Activated T-cell treated with anti-CD3 and anti-CD28 coated beads, Interleukin-2, amount 50 U/mL, for 48 hours (primary cell): ENCODE results near the gene AGO3.

Experiments used
- DNase-seq, 2 experiments: peaks; one replicate each; pipeline ENCODE4 v3.0.0-alpha.2; 2020

Gene AGO3

DNA sequence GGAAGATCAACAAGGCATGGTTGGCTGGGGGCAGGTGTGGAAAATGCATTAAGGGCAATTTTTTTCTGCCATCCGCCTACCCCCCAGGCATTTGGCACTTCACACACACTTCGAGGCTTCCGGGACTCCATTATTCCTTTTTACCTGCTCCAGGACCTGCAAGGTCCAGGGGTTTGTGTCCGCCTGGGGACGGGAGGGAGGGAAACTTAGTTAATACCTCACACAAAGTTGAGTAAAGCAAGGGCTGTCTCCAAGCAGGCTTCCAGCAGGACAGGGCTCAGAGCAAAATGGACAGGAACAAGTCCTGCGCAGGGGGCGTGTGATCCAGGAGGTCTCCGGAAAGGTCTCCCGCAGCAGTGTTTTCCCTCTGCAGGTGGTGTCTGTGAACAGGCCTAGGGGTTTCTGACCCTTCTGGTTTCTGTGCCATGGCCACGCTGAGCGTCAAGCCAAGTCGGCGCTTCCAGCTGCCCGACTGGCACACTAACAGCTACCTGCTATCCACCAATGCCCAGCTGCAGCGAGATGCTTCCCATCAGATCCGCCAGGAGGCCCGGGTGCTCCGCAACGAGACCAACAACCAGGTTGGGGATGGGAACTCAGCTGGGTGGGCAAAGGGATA lies 153.7 kb downstream of the AGO3 start:
- DNase-seq = peak in 1 of 2 experiments; percentile 13

DNA sequence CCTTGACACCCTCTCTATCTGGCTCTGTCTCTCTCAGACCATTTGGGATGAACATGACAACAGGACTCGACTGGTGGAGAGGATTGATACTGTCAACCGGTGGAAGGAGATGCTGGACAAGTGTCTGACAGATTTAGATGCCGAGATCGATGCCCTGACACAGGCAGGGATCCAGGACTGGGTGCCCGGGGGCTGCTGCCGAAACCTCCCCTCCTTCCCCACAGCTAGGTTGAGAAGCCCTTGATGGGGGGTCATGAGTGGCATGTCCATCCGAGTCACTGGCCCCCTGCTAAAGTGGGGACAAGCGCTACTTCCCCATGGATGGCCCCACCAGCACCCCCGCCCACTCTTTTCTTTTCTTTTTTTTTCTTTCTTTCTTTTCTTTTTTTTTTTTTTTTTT lies 154.2 kb downstream of the AGO3 start:
- peak; percentile 14 to 15 for DNase-seq

DNA sequence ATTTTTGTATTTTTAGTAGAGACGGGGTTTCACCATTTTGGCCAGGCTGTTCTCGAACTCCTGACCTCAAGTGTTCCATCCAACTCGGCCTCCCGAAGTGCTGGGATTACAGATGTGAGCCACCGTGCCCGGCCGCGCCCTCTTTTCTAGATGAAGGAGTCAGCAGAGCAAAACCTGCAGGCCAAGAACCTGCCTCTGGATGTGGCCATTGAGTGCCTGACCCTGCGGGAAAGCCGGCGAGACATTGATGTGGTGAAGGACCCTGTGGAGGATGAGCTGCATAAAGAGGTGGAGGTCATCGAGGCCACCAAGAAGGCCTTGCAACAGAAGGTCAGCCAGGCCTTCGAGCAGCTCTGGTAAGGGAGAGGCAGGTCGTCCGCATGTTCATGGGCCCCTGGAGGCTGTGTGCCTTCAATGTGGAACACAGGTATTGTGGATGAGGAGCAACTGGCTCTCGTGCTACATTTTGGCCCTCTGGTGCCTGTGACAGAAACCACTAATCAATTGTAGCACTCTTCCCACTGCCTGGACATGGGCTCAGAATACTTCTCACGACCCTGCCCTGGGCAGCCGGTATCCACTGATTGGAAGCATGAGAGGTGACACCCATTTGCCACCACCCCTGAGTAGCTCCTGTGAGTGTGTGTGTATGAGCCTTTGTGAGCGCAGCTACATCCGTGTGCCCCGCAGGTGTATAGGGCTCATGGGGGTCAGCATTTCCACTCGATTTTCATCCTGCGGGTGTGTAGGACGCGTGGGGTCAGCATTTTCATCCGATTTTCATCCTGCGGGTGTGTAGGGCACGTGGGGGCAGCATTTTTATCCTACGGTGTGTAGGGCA lies 155.0 kb downstream of the AGO3 start:
- DNase-seq = peak; percentile 12

DNA sequence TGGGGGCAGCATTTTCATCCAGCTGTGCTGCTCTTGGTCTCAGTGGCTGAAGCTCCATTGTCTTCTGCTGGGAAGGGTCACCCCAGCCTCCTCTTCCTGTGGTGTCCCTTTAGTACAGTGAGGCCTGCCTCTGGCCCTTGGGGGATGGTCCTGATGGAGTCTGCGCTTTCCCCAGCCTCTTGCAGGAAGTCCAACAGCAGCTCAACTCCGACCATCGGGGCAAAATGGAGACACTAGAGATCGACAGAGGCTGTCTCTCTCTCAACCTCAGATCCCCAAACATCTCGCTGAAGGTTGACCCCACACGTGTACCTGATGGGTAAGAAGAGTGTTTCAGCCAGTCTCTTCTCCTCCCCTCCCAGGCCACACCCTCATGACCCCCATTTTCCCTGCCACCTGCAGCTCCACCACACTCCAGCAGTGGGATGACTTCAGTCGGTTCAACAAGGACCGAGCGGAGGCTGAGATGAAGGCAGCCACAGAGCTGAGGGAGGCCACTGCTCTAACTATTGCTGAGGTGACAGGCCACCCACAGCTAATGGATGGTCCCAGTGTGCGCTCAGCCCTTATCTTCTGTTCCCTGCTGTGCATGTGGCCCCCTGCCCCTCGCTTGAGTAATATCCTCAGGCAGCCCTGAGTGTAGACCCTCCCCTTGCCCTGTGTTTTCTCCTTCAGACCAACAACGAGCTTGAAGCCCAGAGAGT lies 155.8 kb downstream of the AGO3 start:
- DNase-seq = peak; percentile 14 to 16

DNA sequence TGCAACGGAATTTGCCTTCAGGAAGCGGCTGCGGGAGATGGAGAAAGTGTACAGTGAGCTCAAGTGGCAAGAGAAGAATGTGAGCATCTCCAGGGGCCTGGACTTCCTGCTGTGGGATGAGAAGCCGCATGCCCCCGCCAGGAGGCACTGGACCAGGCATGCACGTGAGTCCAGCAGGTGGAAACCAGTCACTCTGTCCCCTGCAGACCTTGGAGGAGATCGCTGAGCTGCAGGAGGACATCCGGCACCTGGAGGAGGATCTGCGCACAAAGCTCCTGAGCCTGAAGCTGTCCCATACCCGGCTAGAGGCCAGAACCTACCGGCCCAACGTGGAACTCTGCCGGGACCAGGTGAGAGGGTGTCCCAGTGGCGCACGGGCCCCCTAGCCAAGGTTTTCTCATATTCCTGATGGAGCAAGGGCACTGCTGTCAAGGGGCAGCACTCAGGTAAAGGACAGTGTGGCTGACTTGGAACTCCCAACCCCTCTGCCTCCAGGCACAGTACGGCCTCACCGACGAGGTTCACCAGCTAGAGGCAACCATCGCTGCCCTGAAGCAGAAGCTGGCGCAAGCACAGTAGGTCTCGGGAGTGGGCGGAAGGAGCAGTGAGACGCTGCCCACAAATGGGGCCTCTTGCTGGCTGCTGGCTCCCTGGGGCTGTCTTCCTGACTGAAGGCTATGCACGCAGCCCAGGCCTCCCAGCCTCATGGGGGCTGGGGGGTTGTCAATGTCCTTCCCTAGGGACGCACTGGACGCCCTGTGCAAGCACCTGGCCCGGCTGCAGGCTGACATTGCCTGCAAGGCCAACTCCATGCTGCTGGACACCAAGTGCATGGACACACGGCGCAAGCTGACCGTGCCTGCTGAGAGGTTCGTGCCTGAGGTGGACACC lies 156.6 kb downstream of the AGO3 start:
- peak; percentile 16 to 17 for DNase-seq

DNA sequence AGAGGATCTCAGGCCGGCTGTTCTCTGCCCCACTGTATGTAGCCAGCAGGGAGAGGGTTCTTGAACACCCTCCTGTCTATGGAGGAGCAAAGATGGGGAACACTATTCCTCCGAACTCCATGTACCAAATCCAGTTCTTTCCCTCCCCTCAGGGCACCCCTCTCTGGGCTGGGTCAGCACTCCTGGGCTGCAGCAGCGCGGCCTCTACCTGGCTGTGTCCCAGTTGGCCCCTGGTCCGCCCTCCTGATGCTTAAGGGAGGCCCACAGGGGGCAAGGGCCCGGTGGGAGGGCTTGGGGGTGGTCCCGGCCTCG lies 157.3 kb downstream of the AGO3 start:
- DNase-seq = no peak

DNA sequence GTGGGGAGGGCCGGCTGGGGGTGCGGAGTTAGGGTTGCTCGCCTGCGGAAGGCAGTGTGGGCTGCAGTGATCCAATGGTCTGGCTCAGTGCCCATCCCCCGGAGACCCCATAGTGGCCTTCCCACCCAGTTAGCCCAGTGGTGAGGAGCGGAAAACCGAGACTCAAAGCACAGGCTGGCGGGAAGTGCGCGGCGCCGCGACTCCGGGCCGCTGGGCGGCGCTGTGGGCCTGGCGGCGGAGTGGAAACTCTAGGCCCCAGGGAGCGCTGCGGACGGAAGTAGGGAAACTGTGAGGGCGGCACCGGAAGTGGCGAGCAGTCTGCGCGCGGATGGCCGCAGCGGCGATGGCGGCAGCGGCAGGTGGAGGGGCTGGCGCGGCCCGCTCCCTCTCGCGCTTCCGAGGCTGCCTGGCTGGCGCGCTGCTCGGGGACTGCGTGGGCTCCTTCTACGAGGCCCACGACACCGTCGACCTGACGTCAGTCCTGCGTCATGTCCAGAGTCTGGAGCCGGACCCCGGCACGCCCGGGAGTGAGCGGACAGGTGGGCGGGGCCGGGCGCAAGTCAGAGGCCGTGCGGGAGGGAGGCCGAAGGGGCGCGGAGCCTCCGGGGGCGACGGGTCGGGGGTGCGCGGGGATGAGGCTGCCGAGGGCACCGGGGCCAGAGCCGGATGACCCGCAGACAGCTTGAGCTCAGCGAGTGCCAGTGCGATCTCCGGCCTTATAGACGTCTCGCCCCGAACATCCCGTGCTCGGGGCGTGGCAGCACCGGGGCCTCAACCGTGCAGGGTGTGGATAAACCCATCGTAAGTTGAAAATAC lies 157.9 kb downstream of the AGO3 start, which contains the start of gene ADPRS:
Gene ADPRS, plus strand, starts transcription at position 316 of the 816 bp plus-strand sequence. Its CDS starts 13 bp downstream, at position 329.
- DNase-seq = peak; percentile 94 to 95

DNA sequence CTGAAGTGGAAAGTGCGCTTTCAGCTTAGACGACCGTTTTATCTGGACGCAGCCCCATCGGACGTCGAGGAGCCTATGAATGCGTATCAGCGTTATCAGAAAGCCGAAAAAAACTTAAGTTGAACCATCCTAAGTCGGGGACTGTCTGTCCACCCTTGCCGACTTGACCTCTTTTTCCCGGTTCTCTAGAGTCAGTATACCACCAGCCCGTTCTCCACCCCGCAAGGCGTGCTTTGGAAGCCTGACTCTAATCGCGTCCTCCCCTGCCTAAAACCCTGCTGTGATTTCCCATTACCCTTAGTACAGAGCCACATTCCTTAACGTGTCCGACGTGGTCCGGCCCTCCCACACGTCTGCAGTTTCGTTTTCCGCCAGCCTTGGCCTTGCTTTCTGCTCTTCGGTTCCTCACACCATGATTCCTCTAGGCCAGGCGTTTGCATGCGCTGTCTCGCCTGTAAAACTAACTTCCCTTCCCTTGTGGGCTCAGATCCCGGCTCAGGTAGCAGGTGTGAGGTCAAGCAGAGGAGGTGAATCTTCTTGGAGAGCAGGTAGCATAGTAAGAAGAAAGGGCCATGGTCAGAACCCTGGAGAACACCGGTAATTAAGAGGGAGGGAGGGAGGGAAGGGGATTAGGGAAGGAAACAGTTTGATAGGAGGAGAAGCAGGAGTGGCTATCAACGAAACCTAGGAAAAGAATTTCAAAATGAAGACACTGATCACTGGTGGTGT lies 158.7 kb downstream of the AGO3 start:
- DNase-seq = peak in 1 of 2 experiments; percentile 37

DNA sequence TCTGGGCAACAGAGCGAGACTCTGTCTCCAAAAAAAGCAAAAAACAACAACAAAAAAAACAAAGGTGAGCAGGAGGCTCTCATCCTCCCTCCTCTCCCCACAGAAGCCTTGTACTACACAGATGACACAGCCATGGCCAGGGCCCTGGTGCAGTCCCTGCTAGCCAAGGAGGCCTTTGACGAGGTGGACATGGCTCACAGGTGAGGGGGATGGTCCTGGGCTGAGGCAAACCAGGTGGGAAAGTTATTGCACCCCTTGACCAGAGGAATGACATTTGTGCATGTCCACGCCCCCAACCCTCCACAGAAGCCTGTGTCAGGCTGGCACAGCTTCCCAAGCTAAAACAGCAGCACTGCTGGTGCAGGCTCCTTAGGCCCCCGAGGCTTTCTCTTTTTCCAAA lies 160.2 kb downstream of the AGO3 start:
- DNase-seq = no peak

DNA sequence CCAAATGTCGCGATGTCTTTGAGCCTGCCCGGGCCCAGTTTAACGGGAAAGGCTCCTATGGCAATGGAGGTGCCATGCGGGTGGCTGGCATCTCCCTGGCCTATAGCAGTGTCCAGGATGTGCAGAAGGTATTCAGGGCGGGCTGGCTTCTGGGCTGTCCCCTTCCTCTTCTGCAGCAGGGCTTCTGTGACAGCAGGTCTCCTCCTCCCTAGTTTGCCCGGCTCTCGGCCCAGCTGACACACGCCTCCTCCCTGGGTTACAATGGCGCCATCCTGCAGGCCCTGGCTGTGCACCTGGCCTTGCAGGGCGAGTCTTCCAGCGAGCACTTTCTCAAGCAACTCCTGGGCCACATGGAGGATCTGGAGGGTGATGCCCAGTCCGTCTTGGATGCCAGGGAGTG lies 160.8 kb downstream of the AGO3 start:
- DNase-seq = no peak

DNA sequence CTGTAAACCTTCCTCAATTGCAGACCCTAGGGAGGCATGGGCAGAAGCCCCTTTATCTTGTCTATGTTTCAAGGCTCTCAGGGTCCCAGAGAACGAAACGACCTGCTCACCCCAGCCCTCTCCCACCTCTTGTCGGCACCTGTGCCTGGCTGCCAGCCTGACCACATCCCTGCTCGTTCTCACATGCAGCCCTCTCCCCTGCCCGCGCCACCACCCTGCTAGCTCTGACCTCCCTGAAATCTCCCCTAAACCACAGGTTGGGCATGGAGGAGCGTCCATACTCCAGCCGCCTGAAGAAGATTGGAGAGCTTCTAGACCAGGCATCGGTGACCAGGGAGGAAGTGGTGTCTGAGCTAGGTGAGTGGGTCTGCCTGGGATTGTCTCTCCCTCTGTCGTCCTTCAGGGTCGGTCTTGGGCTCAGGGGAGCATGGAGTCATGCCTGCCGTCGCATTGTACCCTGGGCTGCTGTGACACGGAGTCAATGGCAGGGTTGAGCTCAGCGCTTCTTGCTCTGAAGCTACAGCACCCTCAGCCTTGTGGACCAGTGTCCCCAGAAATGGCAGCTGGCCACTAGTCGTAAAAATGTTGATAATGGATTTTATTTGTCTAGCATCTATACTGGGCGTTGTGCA lies 161.4 kb downstream of the AGO3 start:
- DNase-seq = no peak

DNA sequence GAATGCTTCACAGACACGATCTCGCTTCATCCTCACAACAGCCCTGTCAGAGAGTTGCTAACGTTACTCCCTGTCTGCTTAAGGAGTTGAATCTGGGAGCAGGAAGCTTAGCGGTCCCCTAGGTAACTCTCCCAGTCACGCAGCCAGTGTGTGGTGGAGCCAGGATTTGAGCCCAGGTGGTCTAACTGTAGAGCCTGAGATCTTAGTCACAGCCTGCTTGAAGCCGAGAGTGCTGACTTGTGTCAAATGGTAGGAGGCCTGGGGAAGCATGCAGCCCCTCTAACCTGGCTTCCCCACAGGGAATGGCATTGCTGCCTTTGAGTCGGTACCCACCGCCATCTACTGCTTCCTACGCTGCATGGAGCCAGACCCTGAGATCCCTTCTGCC lies 161.9 kb downstream of the AGO3 start:
- no peak for DNase-seq

DNA sequence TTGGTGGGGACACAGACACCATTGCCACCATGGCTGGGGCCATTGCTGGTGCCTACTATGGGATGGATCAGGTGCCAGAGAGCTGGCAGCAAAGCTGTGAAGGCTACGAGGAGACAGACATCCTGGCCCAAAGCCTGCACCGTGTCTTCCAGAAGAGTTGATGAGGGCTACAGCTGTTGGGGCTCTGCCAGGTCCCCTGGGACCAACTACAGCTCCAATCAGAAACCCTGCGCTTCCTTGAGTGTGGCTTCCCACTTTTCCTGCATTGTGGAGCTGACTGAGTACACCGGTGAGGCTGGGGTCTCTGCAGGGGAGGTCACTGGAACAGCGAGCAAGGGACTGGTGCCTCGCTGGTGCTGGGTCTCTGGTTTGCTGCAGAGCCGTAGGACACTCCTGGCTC lies 162.3 kb downstream of the AGO3 start:
- DNase-seq = no peak

DNA sequence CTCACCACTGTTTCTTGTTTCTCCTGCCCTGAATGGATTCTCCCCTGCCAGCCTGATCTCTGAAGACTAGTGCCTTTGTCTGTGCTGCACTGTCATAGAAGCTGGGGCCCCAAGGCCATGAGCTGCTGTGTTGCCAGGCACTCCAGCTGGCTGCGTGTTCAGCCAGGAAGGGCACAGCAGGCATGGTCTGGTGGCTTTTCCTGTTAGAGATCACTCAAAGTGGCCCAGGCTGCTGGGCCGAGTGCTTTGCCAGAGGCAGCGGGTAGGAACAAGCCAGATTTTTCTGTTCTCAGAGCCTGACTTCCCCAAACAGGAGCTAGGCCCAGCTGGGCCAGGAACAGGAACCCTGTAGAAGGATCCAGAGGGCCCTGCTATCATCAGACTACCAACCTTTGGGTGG lies 163.0 kb downstream of the AGO3 start:
- DNase-seq = no peak

DNA sequence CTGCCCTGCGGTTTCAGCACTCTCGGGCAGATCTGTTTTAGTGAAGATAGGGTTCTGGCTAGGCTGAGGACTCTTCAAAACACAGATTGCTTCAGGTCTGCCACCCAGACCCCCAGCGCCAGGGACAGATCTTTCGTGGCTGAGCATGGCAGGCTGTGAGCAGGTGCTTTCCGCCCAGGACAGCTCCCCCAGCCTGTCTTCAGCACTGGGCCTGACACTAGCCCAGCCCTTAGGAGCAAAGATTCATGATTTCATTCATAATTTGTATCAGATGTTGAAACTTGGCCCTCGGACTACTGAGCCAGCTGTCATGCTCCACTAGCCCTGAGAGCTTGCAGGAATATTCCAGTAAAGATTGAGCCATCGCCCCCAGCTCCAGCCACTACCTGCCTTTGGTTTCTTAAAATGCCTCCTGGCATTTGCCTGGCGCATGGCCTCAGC lies 163.7 kb downstream of the AGO3 start:
- no peak for DNase-seq

DNA sequence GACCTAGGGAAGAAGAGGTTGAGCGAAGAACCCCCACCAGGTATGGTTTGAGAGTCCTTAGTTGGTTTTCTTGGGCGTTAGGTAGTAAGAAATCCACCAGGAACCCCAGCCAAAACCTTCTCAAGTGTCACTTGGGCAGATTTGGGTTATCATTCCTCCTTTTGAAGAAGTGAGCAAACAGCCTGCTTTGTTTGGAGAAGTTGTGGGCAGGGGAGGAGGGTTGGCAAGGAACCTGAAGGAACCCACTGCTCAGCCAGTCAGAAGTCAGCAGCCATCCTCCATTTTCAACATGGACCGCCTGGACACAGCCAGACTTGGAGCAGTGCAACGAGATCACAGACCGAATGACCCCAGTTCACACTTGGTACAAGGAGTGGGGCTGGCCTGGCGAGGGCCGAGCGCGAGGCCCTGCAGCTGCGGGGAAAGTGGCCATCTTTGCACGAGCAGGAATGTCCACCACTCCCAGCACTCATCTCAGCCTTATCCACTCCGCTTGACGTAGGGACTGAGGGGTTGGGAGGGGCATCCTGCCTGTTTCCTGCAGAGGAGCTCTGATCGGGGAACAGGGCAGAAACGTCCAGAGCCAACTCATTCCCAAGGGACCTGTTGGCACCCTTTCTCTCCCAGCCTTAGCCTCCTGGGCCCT lies 165.0 kb downstream of the AGO3 start:
- no peak for DNase-seq

DNA sequence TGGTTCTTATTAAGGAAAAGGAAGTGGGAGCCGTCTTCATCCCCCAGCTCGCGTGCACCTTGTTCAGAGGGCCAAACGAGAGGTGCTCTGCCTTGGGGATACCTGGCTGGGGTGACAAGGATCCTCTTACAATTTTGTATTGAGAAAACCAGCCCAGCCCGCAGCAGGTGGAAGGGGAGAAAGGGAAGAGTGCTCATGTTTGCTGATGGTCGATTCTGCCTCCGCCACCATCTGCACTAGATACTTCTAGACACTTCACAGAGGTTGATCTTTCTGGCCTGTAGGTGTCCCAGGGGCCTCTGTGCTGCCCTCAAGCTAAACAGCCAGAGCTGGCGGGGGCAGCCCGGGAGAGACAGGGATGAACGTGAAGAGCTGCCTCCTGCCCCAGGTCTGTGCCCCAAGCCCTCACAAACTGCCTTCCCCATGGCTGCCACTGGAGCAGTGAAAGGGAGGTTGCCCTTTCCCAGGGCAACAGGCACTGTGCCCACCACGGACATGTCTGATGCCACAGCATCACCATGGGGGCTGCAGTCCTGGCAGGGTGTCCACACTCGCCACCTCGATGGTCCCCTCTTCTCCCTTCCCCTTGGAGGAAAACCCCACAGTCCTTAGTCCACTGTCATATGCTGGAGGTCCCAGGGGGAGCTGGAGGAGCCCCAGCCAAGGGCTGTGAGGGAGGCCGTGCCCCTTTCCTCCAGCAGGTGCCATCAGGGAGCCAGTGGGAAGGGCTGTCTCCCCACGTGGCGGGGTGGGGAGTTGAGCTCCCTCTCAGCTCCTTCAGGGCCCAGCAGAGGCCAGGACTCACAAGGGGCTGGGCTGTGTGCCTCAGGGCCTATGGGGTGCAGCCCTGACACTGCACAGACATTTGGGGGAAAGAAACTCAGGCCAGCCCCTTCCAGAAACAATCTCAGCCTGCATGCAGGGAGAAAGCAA lies 165.9 kb downstream of the AGO3 start:
- DNase-seq = peak in 1 of 2 experiments; percentile 37

DNA sequence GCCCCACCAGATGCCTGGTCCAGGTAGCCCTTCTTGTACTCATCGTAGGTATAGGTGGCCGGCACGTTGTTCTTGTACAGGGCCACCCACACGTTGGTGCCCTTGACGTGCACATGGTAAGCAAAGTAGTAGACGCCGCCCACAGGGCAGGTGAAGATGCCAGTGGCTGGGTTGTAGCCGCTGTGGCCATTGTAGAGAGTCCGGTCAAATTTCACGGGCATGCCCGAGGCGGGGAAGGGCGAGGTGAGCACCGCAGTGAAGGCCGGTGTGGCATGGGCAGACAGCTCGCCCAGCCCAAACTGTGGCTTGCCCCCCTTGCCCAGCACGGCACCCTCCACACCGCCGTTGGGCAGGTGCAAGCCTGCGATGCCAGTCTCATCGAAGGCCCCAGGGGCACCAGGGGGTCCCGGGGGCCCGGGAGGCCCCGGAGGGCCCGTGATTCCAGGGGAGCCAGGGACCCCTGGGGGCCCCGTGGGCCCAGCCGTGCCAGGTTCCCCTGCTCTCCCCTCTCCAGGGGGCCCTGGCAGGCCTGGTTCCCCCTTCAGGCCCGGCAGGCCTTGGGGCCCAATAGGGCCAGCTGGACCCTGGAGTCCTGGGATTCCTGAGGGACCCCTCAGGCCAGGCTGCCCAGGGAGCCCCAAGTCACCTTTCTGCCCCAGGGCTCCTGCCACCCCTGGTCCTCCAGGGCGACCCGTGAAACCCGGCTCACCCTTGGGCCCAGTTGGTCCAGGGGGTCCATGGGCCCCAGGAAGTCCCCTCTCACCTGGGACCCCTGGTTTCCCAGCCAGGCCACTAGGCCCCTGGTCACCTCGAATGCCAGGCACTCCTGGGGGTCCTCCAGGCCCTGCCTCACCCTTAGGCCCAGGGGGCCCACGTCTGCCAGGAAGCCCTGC lies 167.0 kb downstream of the AGO3 start:
- no peak for DNase-seq
